IMR-90 (cell line): ENCODE results near the gene TAF4B. TPM values are rescaled to one million over a fixed set of nuclear protein-coding genes. Genes with fewer than 3 reads are reported as not detected.

Experiments used
- ATAC-seq: fragments of 200-7000 bp; cut with Tn5 transposase; 2 replicates; pipeline ENCODE4 v1.9.1; 2020; ENCODE audit warnings: low read depth, mild to moderate bottlenecking, moderate library complexity
- BruUV-seq: library from RNA; stranded (reverse); fragments of 400-500 nt; replicated peaks from 2 replicates; lab custom pipeline; 2021; lab: Mats Ljungman, UMichigan
- CTCF ChIA-PET: fragments of 300-600 bp; formaldehyde crosslinking; extraction: SDS; loops from one replicate; lab custom pipeline; 2021; ENCODE audit warnings: antibody characterized with exemption; lab: Yijun Ruan, JAX
- POLR2A ChIA-PET: fragments of 300-600 bp; sonication (Branson Sonifier 250); formaldehyde crosslinking; loops from one replicate; lab custom pipeline; 2022; ENCODE audit warnings: antibody characterized with exemption; ENCODE audit not compliant: unreplicated experiment; lab: Charles Lee
- DNase-seq: peaks from one replicate; pipeline ENCODE4 v3.0.0; 2013
- H2AFZ ChIP-seq: replicated peaks from 2 replicates; pipeline ENCODE3; 2013; ENCODE audit warnings: low read length, mild to moderate bottlenecking; ENCODE audit not compliant: poor library complexity
- H2AK5ac ChIP-seq: 2 replicates; pipeline ENCODE4 v1.6.1; 2013; ENCODE audit warnings: low read depth, low read length, inconsistent platforms
- H2AK9ac ChIP-seq: replicated peaks from 2 replicates; pipeline ENCODE3; 2013; ENCODE audit warnings: mild to moderate bottlenecking, low read depth, low read length, moderate library complexity; ENCODE audit not compliant: poor library complexity
- H2BK120ac ChIP-seq: 2 replicates; pipeline ENCODE4 v1.6.1; 2013; ENCODE audit warnings: low read depth, low read length, inconsistent platforms
- H2BK15ac ChIP-seq: 3 replicates; pipeline ENCODE4 v1.6.1; 2013; ENCODE audit warnings: low read depth, low read length, inconsistent platforms
- H2BK20ac ChIP-seq: 2 replicates; pipeline ENCODE4 v1.6.1; 2013; ENCODE audit warnings: low read depth, mild to moderate bottlenecking, inconsistent platforms, low read length, moderate library complexity
- H2BK5ac ChIP-seq: 2 replicates; pipeline ENCODE4 v1.6.1; 2013; ENCODE audit warnings: mild to moderate bottlenecking, low read depth, low read length, inconsistent platforms; ENCODE audit not compliant: poor library complexity, severe bottlenecking
- H3K14ac ChIP-seq: replicated peaks from 2 replicates; pipeline ENCODE4 v1.6.1; 2013; ENCODE audit warnings: low read depth, low read length, inconsistent platforms
- H3K18ac ChIP-seq: 2 replicates; pipeline ENCODE4 v1.6.1; 2013; ENCODE audit warnings: low read depth, low read length, control low read depth
- H3K23ac ChIP-seq: 2 replicates; pipeline ENCODE4 v1.6.1; 2013; ENCODE audit warnings: low read depth, low read length, inconsistent platforms
- H3K27ac ChIP-seq: 2 replicates; pipeline ENCODE4 v1.5.1; 2013; ENCODE audit warnings: mild to moderate bottlenecking, control low read depth, low read length; ENCODE audit not compliant: insufficient read depth
- H3K27me3 ChIP-seq: 2 replicates; pipeline ENCODE4 v1.6.1; 2013; ENCODE audit warnings: low read length; ENCODE audit not compliant: control insufficient read depth, insufficient read depth
- H3K36me3 ChIP-seq: 2 replicates; pipeline ENCODE4 v1.6.1; 2013; ENCODE audit warnings: low read length, mixed read lengths; ENCODE audit not compliant: control insufficient read depth, insufficient read depth
- H3K4ac ChIP-seq: 2 replicates; pipeline ENCODE4 v1.6.1; 2013; ENCODE audit warnings: low read depth, low read length, inconsistent platforms
- H3K4me1 ChIP-seq: 2 replicates; pipeline ENCODE4 v1.6.1; 2013; ENCODE audit warnings: low read length, mixed read lengths; ENCODE audit not compliant: control insufficient read depth, insufficient read depth
- H3K4me2 ChIP-seq: 2 replicates; pipeline ENCODE4 v1.6.1; 2013; ENCODE audit warnings: low read depth, mild to moderate bottlenecking, control low read depth, low read length, moderate library complexity
- H3K4me3 ChIP-seq: 2 replicates; pipeline ENCODE4 v1.5.1; 2013; ENCODE audit warnings: low read depth, mild to moderate bottlenecking, control low read depth, low read length, moderate library complexity; ENCODE audit not compliant: insufficient read depth
- H3K56ac ChIP-seq: 2 replicates; pipeline ENCODE4 v1.6.1; 2013; ENCODE audit warnings: low read length, inconsistent platforms; ENCODE audit not compliant: insufficient read depth; ENCODE audit errors: extremely low read depth
- H3K79me1 ChIP-seq, 2 experiments: 2 replicates each; pipeline ENCODE4 v1.6.1; 2013; ENCODE audit warnings: low read length in 2 of 2, inconsistent platforms in 1 of 2, low read depth in 1 of 2
- H3K9ac ChIP-seq: 2 replicates; pipeline ENCODE4 v1.6.1; 2013; ENCODE audit warnings: low read depth, low read length, control low read depth
- H3K9me1 ChIP-seq: 2 replicates; pipeline ENCODE4 v1.6.1; 2013; ENCODE audit warnings: low read length, inconsistent platforms; ENCODE audit not compliant: insufficient read depth
- H3K9me3 ChIP-seq: 2 replicates; pipeline ENCODE4 v1.6.1; 2013; ENCODE audit warnings: low read length; ENCODE audit not compliant: control insufficient read depth, insufficient read depth
- H4K20me1 ChIP-seq: 2 replicates; pipeline ENCODE4 v1.6.1; 2013; ENCODE audit warnings: low read length, inconsistent platforms; ENCODE audit not compliant: insufficient read depth
- H4K5ac ChIP-seq: 2 replicates; pipeline ENCODE4 v1.6.1; 2013; ENCODE audit warnings: mild to moderate bottlenecking, low read depth, low read length, control low read depth
- H4K8ac ChIP-seq, 2 experiments: 2 replicates each; pipeline ENCODE4 v1.6.1; 2013; ENCODE audit warnings: low read depth in 2 of 2, low read length in 2 of 2, control low read depth in 1 of 2, inconsistent platforms in 1 of 2
- H4K91ac ChIP-seq: 2 replicates; pipeline ENCODE4 v1.6.1; 2013; ENCODE audit warnings: low read depth, low read length, inconsistent platforms; ENCODE audit not compliant: insufficient read depth
- BHLHE40 ChIP-seq: fragments of 150-350 bp; IDR thresholded peaks from 2 replicates; pipeline ENCODE4 v1.6.1; 2016; ENCODE audit warnings: mild to moderate bottlenecking, low read depth, low read length
- CEBPB ChIP-seq: IDR thresholded peaks from 2 replicates; pipeline ENCODE4 v1.6.1; 2012; ENCODE audit warnings: low read depth, low read length, improper control_type of control experiment
- CHD1 ChIP-seq: IDR thresholded peaks from 2 replicates; pipeline ENCODE4 v1.6.1; 2012; ENCODE audit warnings: low read depth, low read length, improper control_type of control experiment
- CTCF ChIP-seq: conservative IDR thresholded peaks from 2 replicates; pipeline ENCODE4 v1.5.1; 2012; ENCODE audit warnings: mild to moderate bottlenecking, low read depth, low read length, improper control_type of control experiment
- MAZ ChIP-seq: IDR thresholded peaks from 2 replicates; pipeline ENCODE4 v1.6.1; 2012; ENCODE audit warnings: low read depth, mild to moderate bottlenecking, low read length, improper control_type of control experiment, moderate library complexity, borderline replicate concordance
- MXI1 ChIP-seq: IDR thresholded peaks from 2 replicates; pipeline ENCODE4 v1.6.1; 2012; ENCODE audit warnings: low read depth, mild to moderate bottlenecking, low read length, moderate library complexity, borderline replicate concordance
- NFE2L2 ChIP-seq: fragments of 150-350 bp; IDR thresholded peaks from 2 replicates; pipeline ENCODE4 v1.6.1; 2016; ENCODE audit warnings: low read depth, mild to moderate bottlenecking, low read length
- RAD21 ChIP-seq: IDR thresholded peaks from 2 replicates; pipeline ENCODE4 v1.6.1; 2012; ENCODE audit warnings: low read length, improper control_type of control experiment
- RCOR1 ChIP-seq: IDR thresholded peaks from 2 replicates; pipeline ENCODE4 v1.6.1; 2012; ENCODE audit warnings: mild to moderate bottlenecking, low read length, improper control_type of control experiment; ENCODE audit not compliant: insufficient replicate concordance
- WGBS, 2 experiments: methylation state at CpG; one replicate each; pipeline versions ENCODE4 v1.1.5 to v1.1.7; 2013; ENCODE audit warnings: missing lambda C conversion rate in 2 of 2; ENCODE audit not compliant: insufficient read length in 1 of 2; ENCODE audit errors: extremely low coverage in 2 of 2; 5-methylcytosine and 5-hydroxymethylcytosine counted together
- dilution Hi-C: fragments of 300-500 bp; cut with HindIII; formaldehyde crosslinking; loops from one replicate; pipeline ENCODE4 v1.14.3; 2018; ENCODE audit warnings: low sequenced_read_pairs; ENCODE audit not compliant: unreplicated experiment
- in situ Hi-C: fragments of 300-500 bp; cut with MboI; formaldehyde crosslinking; loops from 3 replicates; pipeline ENCODE4 v1.14.3; 2019; ENCODE audit warnings: low sequenced_read_pairs, inconsistent platforms, mixed read lengths
- intact Hi-C: fragments of 100-400 bp; cut with micrococcal nuclease; formaldehyde crosslinking; loops from 2 replicates; pipeline ENCODE4 v1.10.0; 2022
- polyA plus RNA-seq, 3 experiments: library from polyadenylated mRNA; depleted of rRNA; stranded (reverse); fragments of >200 nt; gene quantifications; 2 replicates each; pipeline ENCODE4 v1.2.3, GENCODE V29; 2012; ENCODE audit warnings: low replicate concordance in 1 of 3
- total RNA-seq: library from RNA; depleted of rRNA; stranded (reverse); fragments of >200 nt; gene quantifications from 2 replicates; pipeline ENCODE4 v1.2.3, GENCODE V29; 2012
- TF ChIP-seq, protein P1 (sequence below): fragments of 150-350 bp; IDR thresholded peaks from 2 replicates; pipeline ENCODE4 v1.6.1; 2017; ENCODE audit warnings: mild to moderate bottlenecking, antibody characterized with exemption, low read length, low read depth
- TF ChIP-seq, protein P2 (sequence below): fragments of 150-350 bp; IDR thresholded peaks from 2 replicates; pipeline ENCODE4 v1.6.1; 2016; ENCODE audit warnings: low read depth, mild to moderate bottlenecking, low read length, moderate library complexity, borderline replicate concordance

The TAF4B gene
- total and polyA plus RNA-seq, 2 of the 4 experiments (the other 2 are of a cell fraction) = 0.38 to 1.1 TPM

- H3K14ac ChIP-seq = no peak overlapping the region
- no peak overlapping the region for H4K91ac ChIP-seq
- no peaks in the 10 kb centered on the region for H4K20me1 ChIP-seq
- no peak overlapping the region for H2BK120ac ChIP-seq
- H3K4me2 ChIP-seq = no peak overlapping the region
- intact Hi-C loops = no loop called here
- WGBS, 2 experiments = 20% methylated on average over 4 of the region's 5 CpGs; no CpG with 5 or more reads in 1 of the 2 experiments
- H2BK20ac ChIP-seq = no peak overlapping the region
- CTCF ChIA-PET = no interaction called here
- H3K4me3 ChIP-seq = no peak overlapping the region
- H4K8ac ChIP-seq = no peak overlapping the region
- H3K9me3 ChIP-seq = no peaks in the 10 kb centered on the region
- H3K36me3 ChIP-seq = no peaks in the 10 kb centered on the region
- no peak overlapping the region for H3K56ac ChIP-seq
- H3K27me3 ChIP-seq = no peaks in the 10 kb centered on the region
- H3K18ac ChIP-seq = no peak overlapping the region
- no peak overlapping the region for H2AK9ac ChIP-seq
- no peak overlapping the region for H2BK5ac ChIP-seq
- no peak overlapping the region for H3K27ac ChIP-seq
- in situ Hi-C loops = no loop called here
- ATAC-seq (no peak), DNase-seq (no peak)
- no TSS peak for BruUV-seq
- H2BK15ac ChIP-seq = no peak overlapping the region
- H4K5ac ChIP-seq = no peak overlapping the region
- H3K4ac ChIP-seq = no peak overlapping the region
- POLR2A ChIA-PET = no interaction called here
- no peaks in the 10 kb centered on the region for H3K9me1 ChIP-seq
- H3K23ac ChIP-seq = no peak overlapping the region
- TF ChIP-seq CTCF (no peak), RAD21 (no peak), CHD1 (no peak), MAZ (no peak), NFE2L2 (no peak), MXI1 (no peak), RCOR1 (no peak), BHLHE40 (no peak), CEBPB (no peak)
- TF ChIP-seq, protein P1, sequence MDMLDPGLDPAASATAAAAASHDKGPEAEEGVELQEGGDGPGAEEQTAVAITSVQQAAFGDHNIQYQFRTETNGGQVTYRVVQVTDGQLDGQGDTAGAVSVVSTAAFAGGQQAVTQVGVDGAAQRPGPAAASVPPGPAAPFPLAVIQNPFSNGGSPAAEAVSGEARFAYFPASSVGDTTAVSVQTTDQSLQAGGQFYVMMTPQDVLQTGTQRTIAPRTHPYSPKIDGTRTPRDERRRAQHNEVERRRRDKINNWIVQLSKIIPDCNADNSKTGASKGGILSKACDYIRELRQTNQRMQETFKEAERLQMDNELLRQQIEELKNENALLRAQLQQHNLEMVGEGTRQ = no peak
- TF ChIP-seq, protein P2, sequence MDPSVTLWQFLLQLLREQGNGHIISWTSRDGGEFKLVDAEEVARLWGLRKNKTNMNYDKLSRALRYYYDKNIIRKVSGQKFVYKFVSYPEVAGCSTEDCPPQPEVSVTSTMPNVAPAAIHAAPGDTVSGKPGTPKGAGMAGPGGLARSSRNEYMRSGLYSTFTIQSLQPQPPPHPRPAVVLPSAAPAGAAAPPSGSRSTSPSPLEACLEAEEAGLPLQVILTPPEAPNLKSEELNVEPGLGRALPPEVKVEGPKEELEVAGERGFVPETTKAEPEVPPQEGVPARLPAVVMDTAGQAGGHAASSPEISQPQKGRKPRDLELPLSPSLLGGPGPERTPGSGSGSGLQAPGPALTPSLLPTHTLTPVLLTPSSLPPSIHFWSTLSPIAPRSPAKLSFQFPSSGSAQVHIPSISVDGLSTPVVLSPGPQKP = no peak
- H3K9ac ChIP-seq = no peak overlapping the region
- H2AK5ac ChIP-seq = no peak overlapping the region
- no peak overlapping the region for H2AFZ ChIP-seq
- dilution Hi-C loops = no loop called here
- H3K79me1 ChIP-seq = no peaks in the 10 kb centered on the region
- no peaks in the 10 kb centered on the region for H3K4me1 ChIP-seq
These were observed 7.0 kb downstream of the TAF4B start for GRCh38 chr18:26233208-26233607.
